Measurements from ENCODE around the gene SIGLEC1.
A peak's percentile ranks its signal among the peaks of the same experiment; 100 is the strongest.

Gene SIGLEC1

DNA sequence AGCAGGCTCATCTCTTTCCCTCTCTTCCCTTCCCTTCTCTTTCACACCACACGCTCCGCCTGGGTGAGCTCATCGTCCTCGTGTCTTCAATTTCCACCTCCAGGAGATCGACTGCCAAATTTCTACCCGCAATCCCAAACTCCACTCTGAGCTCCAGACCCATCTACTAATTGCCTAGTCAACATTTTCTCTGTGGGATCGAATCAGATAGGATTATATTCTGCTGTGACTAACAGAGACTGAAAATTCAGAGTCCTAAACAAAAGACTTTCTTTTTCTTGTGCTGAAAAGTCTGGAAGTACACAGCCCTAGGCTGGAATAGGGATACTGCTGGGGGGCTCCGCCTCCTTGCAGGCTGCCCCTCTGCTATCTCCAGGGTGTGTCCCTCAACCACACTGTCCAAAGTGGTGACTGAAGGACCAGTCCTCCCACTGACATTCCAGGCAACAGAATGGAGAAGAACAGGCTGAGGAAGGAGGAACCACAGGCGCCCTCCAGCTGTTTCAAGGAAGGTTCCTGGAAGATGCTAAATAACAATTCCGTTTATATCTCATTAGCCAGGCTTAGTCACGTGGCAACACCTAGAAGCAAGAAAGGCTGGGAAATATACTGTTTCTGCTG is 15.1 kb upstream of the SIGLEC1 start:
- no peak for DNase-seq

DNA sequence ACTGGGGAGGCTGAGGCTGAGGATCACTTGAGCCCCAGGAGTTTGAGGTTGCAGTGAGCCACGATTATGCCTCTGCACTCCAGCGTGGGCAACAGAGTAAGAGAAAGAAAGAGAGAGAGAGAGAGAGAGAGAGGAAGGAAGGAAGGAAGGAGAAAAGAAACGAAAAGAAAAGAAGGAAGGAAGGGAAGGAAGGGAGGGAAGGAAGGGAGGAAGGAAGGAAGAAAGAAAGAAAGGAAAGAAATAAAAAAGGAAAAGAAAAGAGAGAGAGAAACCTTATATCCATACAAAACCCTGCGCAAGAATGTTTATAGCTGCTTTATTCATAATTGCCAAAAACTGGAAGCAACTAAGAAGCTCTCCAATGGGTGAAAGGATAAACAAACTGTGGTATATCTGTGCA is 12.0 kb upstream of the SIGLEC1 start:
- no peak for DNase-seq

DNA sequence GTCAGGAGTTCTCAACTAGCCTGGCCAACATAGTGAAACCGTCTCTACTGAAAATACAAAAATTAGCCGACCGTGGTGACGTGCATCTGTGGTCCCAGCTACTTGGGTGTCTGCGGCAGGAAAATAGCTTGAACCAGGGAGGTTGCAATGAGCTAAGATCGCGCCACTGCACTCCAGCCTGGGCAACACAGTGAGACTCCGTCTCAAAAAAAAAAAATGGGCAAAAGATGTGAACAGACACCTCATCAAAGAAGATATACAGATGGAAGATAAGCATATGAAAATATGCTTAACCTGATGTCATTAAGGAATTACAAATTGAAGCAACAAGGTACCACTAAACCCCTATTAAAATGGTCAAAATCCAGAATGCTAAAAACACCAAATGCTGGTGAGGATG is 10.9 kb upstream of the SIGLEC1 start:
- no peak for DNase-seq

DNA sequence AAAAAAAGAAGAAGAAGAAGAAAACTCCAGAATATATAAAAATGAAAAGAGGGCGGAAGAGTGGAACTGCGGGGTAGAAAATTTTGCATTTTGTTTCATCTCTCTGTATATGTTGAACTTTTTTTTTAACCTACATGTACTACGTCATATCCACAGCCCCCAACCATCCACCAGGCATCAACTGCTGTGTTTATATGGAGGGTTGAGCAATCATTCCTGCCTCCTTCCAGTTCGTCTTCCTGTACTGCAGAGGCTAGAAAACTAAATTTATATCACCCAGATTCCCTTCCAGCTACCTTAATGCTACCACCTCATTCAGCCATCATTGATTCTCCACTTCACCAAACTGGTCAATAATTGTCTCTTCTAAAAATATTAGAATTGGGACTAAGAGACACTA is 9.5 kb upstream of the SIGLEC1 start:
- no peak for DNase-seq

DNA sequence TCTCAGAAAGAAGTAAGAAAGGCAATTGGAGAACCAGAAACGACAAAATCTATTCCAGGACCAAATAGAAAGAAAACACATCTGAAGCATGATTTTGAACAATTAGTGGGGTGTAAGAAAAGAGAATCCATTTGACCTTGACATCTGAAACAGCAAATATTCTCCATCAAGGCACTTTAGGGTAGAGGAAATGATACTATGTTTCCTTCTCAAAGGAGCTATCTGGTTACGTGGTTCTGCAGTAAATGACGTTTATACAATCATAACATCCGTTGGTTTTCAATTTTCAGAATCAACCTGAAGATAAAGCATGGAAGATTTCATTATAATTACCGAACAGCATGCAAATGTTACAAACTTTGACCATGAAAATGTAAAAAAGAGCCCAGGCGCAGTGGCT is 8.2 kb upstream of the SIGLEC1 start:
- DNase-seq: no peak

GRCh38 chr20:3720068-3720467 is 7.7 kb upstream of the SIGLEC1 start:
- no peak for DNase-seq

- no peak for DNase-seq
Observed at GRCh38 chr20:3719046-3719445, 6.6 kb upstream of the SIGLEC1 start.

DNA sequence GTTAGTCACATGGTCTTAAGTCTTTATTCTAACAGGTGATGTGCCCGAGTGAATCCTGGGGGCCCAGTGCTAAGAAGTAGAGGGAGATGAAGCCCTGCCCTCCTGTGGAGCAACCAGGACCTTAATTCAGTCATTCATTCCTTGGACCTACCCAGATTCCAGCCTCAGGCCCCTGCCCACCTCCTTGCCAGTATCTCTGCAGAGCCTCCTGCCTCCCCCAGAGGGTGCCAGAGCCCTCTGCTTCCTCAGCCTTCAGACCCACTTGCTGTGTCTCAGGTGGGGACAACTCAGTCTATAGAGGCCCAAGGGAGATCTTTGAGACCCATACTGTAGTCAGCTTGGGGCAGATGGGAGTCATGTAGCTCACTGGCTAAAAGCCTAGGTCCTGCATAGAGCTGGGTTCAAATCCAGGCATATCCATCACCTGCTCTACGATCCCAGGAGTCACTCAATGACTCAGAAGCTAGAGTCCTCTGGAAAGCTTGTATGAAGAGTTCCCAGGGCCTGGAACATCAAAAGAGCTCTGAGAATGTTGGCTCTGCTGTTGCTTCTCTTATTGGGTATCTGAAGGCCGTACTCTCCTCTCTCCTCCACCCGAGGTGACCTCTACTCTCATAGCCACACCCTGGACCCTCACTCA is 3.9 kb upstream of the SIGLEC1 start:
- peak; percentile 24 for DNase-seq

- DNase-seq: no peak
Observed at GRCh38 chr20:3714092-3714491, 1.7 kb upstream of the SIGLEC1 start.

DNA sequence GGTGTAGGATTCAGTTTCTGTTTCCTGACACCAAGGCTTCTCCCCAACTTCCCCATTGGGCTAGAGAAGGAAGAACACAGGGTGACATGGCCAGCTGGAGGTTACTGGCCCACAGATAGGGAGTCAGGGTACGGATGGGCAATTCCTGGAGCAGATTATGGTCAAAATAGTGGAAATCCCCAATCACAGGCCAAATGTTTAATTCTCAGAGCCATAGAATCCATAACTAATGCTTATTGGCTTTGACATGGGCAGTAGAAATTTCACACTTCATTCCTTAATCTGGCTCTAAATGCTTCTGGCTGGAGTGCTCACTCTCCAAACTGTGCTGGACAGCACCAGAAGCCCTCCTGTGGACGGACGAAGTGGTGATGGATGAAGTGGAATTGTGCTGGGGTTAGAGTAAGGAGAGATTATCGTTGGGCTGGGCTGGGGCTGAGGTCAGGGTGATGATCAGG is 887 bp downstream of the SIGLEC1 start:
- DNase-seq: no peak

GRCh38 chr20:3710703-3711483 is 1.5 kb downstream of the SIGLEC1 start:
- peak; percentile 69 for DNase-seq

- no peak for DNase-seq
Observed at GRCh38 chr20:3710011-3710466, 2.4 kb downstream of the SIGLEC1 start.

DNA sequence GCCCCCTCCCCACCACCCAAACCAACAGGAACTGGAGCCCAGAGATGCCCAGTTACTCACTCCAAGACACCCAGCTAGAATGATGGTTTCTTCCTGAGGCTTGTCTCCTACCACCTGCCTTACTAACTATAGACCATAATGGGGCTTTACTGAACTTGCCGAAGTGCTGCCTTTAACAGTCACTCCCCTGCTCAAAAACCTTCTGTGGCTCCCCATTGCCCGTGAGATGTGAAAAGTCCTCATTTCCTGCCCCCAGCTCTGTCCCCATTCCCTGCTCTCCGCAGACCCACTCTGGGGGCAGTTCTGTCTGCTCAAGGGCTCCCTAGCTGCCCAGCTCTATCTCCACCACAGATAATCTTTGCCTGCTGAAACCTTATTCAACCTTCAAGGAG is 4.9 kb downstream of the SIGLEC1 start:
- no peak for DNase-seq

- no peak for DNase-seq
Observed at GRCh38 chr20:3706774-3707507, 5.5 kb downstream of the SIGLEC1 start.

- DNase-seq: no peak
Observed at GRCh38 chr20:3705970-3706739, 6.2 kb downstream of the SIGLEC1 start.

- no peak for DNase-seq
Observed at GRCh38 chr20:3705491-3705969, 6.9 kb downstream of the SIGLEC1 start.

DNA sequence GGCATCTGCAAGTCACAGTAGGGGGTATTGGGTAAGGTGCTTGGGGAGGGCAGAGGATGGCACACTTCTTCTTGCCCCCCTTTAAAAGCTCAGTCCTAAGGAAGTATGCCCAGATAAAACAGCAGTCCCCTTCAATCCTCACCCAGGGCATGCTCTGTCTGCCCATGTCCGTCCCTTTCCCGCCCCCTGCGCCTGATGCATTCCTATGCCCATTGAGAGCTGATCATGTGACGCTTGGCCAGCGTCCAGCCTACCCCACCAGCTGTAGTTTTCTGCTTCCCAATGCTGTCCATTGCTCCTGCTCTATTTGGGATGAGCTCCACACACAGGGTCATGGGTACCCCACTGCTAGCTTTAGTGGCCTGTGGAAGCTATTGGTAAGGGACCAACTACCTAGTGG is 8.3 kb downstream of the SIGLEC1 start:
- DNase-seq: no peak

DNA sequence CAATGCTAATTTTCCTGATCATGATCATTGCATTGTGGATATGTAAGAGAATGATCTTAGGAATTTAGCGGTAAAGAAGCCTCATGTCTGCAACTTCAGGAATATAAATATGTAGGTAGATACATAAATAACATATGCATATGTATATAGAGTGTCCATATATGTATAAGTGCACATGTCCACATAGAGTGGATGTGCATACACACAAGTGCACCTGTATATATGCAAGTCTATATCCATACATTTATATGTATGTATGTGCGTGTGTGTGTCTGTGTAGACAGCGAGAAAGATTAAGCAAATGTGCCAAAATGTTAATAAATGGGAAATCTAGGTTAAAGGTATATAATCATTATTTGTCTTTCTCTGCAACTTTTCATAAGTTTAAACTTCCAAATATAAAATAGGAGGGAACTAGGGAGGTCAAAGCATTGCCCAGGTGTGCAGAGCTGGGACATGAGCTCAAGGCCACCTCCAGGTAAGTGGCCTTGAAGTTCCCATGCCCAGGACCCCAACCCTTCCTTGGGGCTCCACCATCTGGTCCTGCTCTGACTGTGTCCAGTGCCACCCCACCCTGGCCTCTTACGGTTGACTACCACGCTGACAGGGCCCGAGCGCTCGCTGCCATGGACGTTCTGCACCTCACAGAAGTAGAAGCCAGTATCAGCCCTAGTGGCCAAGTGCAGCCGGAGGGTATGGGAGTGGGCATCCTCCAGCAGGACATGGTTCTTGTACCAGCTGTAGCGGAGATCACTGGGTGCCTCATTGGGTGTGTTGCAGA is 9.6 kb downstream of the SIGLEC1 start:
- no peak for DNase-seq

DNA sequence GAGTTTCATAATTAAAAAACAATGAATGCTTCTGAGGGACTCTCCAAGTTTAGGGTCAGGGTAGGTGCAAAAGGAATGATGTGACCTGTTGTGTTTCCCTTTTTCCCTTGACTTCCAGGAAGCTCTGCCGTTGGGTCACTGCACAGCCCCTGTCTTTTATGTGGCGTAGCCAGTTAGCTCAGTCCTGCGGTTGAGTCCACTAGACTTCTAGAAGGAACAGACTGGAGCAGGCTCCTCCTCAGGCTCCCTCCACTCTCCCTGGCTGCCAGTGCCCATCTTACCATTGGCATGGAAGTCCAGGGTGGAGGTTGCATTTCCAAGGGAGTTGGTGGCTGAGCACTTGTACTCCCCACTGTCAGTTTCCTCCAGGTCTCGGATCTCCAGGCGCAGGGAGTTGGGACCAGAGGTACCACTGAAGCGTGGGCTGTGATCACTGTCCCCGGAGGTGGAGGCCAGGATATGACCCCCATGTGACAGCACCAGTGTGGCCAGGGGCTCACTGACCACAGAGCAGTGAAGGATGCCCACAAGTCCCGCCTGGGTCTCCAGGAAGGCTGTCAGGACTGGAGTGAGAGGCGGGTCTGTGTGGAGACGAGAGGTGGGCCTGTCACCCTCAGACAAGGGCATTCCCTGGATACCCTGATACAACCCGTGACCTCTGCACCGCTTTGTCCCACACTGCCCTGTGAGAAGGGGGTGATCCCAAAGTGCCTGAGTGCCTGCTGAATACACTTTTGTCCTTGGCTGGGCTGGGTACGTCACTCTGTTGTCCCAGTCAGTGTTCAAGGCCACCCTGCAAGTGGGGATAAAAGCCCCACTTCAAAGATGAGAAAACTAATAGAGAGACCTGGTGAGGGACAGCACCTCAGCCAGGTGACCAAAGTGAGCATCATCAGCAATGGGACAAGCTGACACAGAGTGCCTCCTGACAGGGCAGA is 11.1 kb downstream of the SIGLEC1 start:
- no peak for DNase-seq

DNA sequence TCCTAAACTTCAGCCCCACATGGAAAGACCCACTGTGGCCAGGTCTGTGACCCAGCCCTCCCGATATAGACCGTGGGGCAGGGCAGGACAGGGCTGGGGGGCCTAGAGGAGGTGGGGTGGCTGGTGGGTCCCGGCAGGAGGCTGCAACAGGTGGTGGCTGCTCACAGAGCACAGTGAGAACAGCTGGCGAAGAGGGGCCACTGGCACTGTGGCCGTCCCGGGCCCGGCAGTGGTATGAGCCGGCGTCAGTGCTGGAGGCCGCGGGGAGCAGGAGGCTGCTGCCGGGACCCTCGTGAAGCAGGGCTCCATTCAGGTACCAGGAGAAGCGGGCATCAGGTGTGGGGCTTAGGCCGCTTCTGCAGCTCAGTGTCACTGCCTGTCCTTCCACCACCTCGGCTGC is 13.4 kb downstream of the SIGLEC1 start:
- DNase-seq: no peak

Data from CD4-positive, alpha-beta T cell treated with Interleukin-12 subunit alpha and Interleukin-12 subunit beta, for 1 hour (primary cell).